ENCODE results near the gene CPNE5. TPM values are rescaled to one million over a fixed set of nuclear protein-coding genes. Genes with fewer than 3 reads are reported as not detected.
A peak's percentile ranks its signal among the peaks of the same experiment; 100 is the strongest.

CPNE5 gene
- total and polyA plus RNA-seq, 9 of the 15 experiments (the other 6 are each of a cell fraction or from before 2014, with no cell fraction given) = 0.14 to 1.0 (median 0.46) TPM; not detected in 2

DNA sequence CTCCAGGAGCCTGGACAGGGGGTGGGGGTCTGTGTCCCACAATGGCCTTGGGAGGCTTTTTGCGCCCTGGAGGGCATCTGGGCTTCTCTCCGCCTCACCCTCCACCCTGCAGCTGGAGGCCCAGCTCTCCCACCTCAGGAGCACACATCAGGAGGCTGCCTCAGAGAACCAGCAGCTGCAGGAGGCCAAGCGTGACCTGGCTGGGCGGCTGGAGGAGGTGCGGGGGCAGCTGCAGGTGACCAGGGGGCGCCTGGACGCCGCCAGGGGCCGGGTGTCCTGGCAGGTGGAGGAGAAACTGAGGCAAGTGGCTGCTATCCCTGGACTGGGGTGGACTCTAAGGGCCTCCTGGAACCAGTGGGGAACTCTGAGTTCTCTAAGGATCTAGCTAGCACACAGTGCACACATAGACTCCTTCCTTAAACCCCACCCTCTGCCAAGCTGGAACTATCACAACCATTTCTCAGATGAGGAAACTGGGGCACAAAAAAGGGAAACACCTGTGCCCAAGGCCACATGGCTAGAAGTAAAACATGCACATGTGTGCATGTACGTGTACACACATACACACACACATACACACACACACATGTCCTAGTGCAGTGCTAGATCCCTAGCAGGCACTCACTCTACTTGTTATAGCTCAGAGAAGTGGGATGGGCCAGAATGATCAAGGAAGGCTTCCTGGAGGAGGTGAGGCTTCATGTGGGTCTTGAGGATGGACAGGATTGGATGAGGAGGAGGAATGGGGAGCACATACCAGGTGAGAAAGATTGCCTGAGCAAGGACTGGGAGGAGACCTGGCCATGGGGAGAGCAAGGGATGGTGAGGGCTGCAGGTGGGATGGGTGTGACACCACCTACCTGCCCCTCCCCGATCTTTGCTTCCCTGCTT is 118.7 kb downstream of the CPNE5 start (continued):
- TF ChIP-seq ESRRB (CRISPR knock-in tag; IDR thresholded peaks at IDR 0.05; ENCODE audit: borderline replicate concordance) (no peak), RAD21 (CRISPR knock-in tag; conservative IDR thresholded peaks at IDR 0.05 in 1 of 2, IDR thresholded peaks at IDR 0.05 in 1 of 2) (no peak), ZBTB1 (CRISPR knock-in tag; IDR thresholded peaks at IDR 0.05; ENCODE audit: borderline replicate concordance, low read depth) (no peak), TFE3 (CRISPR knock-in tag; IDR thresholded peaks at IDR 0.05) (no peak), BCOR (IDR thresholded peaks at IDR 0.05) (peak; percentile 81), RBM25 (IDR thresholded peaks at IDR 0.05; ENCODE audit: low read depth, low read length, severe bottlenecking) (peak; percentile 67), JUNB (CRISPR knock-in tag; conservative IDR thresholded peaks at IDR 0.05) (no peak), RBBP5 (IDR thresholded peaks at IDR 0.05; ENCODE audit: borderline replicate concordance, insufficient read depth, low read length, poor library complexity, severe bottlenecking) (no peak), GATA2 (CRISPR knock-in tag; IDR thresholded peaks at IDR 0.05) (no peak), USF1 (CRISPR knock-in tag; IDR thresholded peaks at IDR 0.05) (peak; percentile 67)
- TF ChIP-seq, protein P1, sequence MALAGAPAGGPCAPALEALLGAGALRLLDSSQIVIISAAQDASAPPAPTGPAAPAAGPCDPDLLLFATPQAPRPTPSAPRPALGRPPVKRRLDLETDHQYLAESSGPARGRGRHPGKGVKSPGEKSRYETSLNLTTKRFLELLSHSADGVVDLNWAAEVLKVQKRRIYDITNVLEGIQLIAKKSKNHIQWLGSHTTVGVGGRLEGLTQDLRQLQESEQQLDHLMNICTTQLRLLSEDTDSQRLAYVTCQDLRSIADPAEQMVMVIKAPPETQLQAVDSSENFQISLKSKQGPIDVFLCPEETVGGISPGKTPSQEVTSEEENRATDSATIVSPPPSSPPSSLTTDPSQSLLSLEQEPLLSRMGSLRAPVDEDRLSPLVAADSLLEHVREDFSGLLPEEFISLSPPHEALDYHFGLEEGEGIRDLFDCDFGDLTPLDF (CRISPR knock-in tag; IDR thresholded peaks at IDR 0.05) = no peak
- TF ChIP-seq, protein P2, sequence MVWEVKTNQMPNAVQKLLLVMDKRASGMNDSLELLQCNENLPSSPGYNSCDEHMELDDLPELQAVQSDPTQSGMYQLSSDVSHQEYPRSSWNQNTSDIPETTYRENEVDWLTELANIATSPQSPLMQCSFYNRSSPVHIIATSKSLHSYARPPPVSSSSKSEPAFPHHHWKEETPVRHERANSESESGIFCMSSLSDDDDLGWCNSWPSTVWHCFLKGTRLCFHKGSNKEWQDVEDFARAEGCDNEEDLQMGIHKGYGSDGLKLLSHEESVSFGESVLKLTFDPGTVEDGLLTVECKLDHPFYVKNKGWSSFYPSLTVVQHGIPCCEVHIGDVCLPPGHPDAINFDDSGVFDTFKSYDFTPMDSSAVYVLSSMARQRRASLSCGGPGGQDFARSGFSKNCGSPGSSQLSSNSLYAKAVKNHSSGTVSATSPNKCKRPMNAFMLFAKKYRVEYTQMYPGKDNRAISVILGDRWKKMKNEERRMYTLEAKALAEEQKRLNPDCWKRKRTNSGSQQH (CRISPR knock-in tag; IDR thresholded peaks at IDR 0.05) = no peak
